Daoy (cell line): ENCODE measurements around the gene ARSJ. TPM values are rescaled to one million over a fixed set of nuclear protein-coding genes. Genes with fewer than 3 reads are reported as not detected.

Experiments used
- DNase-seq: peaks from one replicate; pipeline ENCODE4 v3.0.0-alpha.2; 2015; ENCODE audit warnings: low read depth
- total RNA-seq: library from RNA; depleted of rRNA; stranded (reverse); fragments of >200 nt; shearing (Covaris generic); gene quantifications from 2 replicates; pipeline ENCODE4 v1.2.3, GENCODE V29; 2014

Gene ARSJ
- total RNA-seq, 1 experiment from 2014 or later: 12.2 TPM

GRCh38 chr4:113901994-113902787 lies 77.3 kb downstream of the ARSJ start:
- no peak for DNase-seq

GRCh38 chr4:113899271-113900070 lies 80.0 kb downstream of the ARSJ start:
- DNase-seq: no peak

- DNase-seq: no peak
These were observed 85.9 kb downstream of the ARSJ start for GRCh38 chr4:113893546-113893945.

DNA sequence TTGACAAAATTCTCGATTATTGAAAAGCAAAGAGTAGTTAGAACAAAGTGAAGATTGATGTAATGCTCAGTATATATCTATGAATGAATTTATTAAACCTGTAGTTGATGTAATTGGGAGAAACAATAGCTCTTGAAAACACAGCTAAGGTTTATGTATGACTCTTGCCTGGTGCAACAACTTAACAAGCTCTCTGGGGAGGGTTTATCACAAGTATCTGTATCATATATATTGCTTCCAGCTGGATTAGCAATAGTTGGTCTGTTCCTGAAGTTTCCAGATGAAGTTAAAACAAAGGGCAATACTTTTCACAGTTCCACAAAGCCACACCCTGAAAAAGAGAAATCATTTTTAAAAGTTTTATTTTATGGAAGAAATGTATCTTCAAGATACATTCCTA lies 91.4 kb downstream of the ARSJ start:
- DNase-seq: no peak

DNA sequence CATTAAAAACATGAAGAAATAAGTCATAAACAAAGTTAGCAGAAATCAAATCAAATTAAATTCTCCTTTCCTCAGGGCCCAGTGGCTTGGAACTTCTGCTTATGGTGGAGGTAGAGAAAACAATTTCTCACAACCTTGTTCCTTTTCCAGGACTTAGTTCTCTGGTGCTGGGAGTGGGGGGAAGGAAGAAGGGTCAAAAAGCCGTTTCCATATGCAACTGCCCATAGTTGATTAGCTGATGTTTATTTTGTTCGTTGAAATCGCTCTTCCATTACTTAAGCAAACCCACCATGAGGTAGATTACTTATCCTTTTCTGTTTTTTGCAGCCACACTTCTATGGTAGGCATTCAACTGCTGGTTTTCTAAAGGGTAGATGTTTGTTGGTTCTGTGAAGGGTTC lies 94.2 kb downstream of the ARSJ start:
- no peak for DNase-seq

DNA sequence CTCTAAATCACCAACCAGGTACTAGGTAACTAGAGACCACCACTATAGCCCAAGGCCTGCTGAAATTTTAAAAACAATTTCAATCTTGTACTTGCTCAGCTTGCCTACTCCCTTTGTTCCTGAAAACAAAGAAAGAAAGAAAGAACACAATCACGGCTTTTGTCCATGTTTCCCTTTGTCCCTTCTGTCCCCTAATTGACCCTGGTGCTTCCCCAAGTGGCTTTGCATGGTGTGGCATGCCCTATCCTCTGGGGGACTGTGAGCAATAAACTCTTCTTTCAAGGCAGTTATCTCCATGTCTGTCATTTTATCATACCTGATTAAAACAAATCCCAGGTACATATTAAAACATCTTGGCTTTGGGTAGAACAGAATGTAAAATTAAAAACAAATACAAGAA lies 94.8 kb downstream of the ARSJ start:
- no peak for DNase-seq

GRCh38 chr4:113882668-113883067 lies 96.8 kb downstream of the ARSJ start:
- no peak for DNase-seq

GRCh38 chr4:113881256-113881655 lies 98.2 kb downstream of the ARSJ start:
- DNase-seq: no peak

DNA sequence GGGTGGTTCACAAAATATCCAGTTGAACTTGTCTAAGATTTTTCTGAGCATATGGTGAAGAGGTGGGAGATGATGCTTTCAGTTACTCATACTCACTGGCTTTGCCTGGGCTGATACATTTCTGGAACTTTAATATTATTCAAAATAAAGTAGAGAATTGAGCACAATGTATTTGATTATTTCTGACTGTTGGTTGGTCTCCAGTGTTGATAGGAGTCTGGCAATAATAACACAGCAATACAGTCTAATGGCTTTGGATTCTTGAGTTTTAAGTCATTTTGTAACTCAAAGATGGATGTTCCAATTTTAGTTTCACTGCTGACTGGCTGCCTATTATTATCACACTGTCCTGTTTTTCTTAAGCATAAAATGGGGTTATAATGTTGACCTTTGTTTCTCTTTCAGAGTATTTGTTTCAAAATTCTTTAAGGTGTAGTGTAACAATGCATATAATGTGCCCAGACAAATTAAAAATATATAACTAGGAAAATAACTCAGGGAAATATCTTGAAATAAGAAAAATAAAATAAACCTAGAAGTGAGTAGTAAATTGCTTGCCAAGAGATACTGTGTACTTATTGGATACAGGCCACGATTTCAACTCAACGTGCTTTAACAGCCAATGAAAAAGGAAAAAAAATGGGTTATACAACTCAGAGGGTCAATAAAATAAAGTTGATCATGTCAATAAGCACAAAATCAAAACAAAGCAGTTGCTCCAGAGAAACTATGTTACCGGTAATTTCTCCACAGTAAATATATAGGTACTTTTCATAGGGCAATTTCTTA lies 99.0 kb downstream of the ARSJ start:
- no peak for DNase-seq

GRCh38 chr4:113878668-113879067 lies 100.8 kb downstream of the ARSJ start:
- peak; percentile 19 for DNase-seq

DNA sequence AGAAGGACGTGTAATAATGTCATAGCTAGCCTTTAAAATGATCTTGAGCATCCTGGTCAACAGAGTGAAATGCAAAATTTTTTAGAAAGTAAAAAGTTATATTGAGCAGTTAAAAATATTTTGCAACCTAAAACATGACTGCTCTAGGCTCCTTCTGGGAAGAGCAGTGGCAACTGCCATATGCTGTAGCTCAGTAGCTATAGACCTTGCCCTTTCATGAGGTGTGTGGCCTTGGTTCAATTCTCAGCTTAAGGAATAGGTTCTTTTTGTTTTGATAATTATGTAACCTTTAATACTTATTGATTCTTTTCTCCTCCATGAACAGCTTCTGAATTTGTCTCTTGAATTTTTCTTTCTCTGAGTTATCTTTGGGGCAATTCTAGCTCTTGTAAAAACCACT lies 105.0 kb downstream of the ARSJ start:
- no peak for DNase-seq

DNA sequence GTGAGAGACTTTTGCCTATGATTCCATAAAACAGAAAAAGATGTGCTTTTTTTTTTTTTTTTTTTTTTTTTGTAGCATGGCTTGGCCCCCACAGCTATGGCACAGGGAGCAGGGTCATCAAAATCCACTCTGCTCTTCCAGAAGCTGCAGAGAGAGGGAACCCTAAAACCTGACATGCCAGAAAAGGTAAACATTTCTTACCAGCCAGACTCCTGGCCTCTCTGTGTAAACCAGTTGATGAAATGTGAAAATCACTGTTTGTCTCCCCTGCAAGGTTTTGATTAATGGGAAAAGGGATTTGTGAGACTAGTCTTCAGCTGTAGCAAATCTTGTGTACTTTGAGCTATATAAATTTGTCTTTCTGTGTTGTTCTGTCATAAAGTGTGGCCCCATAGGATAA lies 105.9 kb downstream of the ARSJ start:
- DNase-seq: no peak

DNA sequence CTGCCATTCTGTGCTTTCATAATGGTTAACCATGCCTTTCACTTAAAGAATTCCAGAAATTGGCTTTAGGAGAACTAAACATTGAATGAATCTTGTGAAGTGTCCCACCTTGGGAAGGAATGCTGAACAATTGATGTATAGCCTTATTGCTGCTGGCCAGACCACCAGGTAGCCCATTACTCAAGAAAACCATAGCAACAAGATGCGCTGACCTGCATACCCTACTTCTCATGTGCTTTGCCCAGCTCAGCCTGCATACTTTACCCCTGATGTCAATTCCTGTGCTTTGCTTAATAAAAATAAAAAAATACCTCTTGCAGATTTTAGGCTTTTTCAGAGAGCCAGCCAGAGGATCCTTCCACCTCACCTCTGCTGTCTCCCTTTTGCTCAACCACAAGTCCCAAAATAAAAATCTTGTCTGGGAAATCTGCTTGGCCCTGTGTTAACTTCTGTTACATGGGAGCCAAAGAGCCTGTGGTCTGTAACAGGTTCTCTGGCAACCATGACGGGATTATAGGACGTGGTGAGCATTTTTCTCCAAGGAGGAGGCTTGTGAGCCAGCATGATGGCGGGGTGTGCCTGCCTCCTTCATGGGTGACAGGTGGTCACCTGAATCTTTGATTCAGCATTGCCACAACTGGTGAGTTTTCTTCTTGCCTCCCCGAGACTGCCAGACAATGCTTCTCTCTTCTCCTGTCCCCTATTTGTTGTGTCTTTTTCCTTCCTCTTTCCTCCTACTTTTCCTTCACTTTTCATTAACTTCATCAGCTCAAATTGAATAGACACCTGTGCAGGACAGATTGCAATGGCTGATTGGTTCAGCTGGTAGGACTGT lies 106.8 kb downstream of the ARSJ start:
- no peak for DNase-seq

GRCh38 chr4:113871080-113871479 lies 108.4 kb downstream of the ARSJ start:
- no peak for DNase-seq

GRCh38 chr4:113869743-113870375 lies 109.6 kb downstream of the ARSJ start:
- DNase-seq: no peak

GRCh38 chr4:113866611-113867010 lies 112.8 kb downstream of the ARSJ start:
- DNase-seq: no peak

GRCh38 chr4:113858924-113859323 lies 120.5 kb downstream of the ARSJ start:
- no peak for DNase-seq

- no peak for DNase-seq
These were observed 127.6 kb downstream of the ARSJ start for GRCh38 chr4:113851816-113852215.
